Activated T-helper 17 cell treated with anti-CD3 and anti-CD28 coated beads, Interleukin-2, amount 50 U/mL, for 72 hours (primary cell): ENCODE measurements around the gene RHOBTB1. TPM values are rescaled to one million over a fixed set of nuclear protein-coding genes. Genes with fewer than 3 reads are reported as not detected.

Experiments
- ATAC-seq: fragments of 150-1000 bp; cut with Tn5 transposase; replicated peaks from 2 replicates; pipeline ENCODE4 v1.10.0; 2021; ENCODE audit warnings: mild to moderate bottlenecking, moderate library complexity
- H3K27ac Mint-ChIP-seq: one replicate; pipeline ENCODE4 v1.8.0; 2022; ENCODE audit warnings: mixed read lengths
- H3K27me3 Mint-ChIP-seq: one replicate; pipeline ENCODE4 v1.8.0; 2022; ENCODE audit warnings: mixed read lengths
- H3K36me3 Mint-ChIP-seq: one replicate; pipeline ENCODE4 v1.8.0; 2022; ENCODE audit warnings: low read depth, mild to moderate bottlenecking, mixed read lengths
- H3K4me1 Mint-ChIP-seq: one replicate; pipeline ENCODE4 v1.8.0; 2022; ENCODE audit warnings: mixed read lengths
- H3K4me3 Mint-ChIP-seq: one replicate; pipeline ENCODE4 v1.8.0; 2022; ENCODE audit warnings: mild to moderate bottlenecking, mixed read lengths
- H3K9me3 Mint-ChIP-seq: one replicate; pipeline ENCODE4 v1.8.0; 2022; ENCODE audit warnings: mixed read lengths
- total RNA-seq, 2 donors: library from RNA; stranded (reverse); gene quantifications; one replicate each; pipeline ENCODE4 v1.2.3, GENCODE V29; 2022

Gene RHOBTB1
- under 1 TPM in 1 of 2 donors, not detected in 1; 0.56 TPM for total RNA-seq

- H3K9me3 Mint-ChIP-seq: peaks cover 3% of the 10 kb centered on the region
- H3K27me3 Mint-ChIP-seq: peaks cover 55% of the 10 kb centered on the region
- H3K27ac Mint-ChIP-seq: no peak within 1 kb of the TSS
- peak; percentile 55 for ATAC-seq
- H3K4me3 Mint-ChIP-seq: peak within 1 kb of the TSS; percentile 65
- no peaks in the 10 kb centered on the region for H3K36me3 Mint-ChIP-seq
- peaks cover 6% of the 10 kb centered on the region for H3K4me1 Mint-ChIP-seq
These were observed at the start of gene RHOBTB1 for GRCh38 chr10:60944058-60944909. Gene RHOBTB1 (minus strand): TSS chr10:60944185. CDS start chr10:60911542, 32,643 bp downstream.

- Mint-ChIP-seq H3K9me3 (no peaks in the 10 kb centered on the region), H3K27ac (no peak overlapping the region), H3K4me1 (no peaks in the 10 kb centered on the region), H3K27me3 (peaks cover 12% of the 10 kb centered on the region), H3K4me3 (no peak overlapping the region), H3K36me3 (no peaks in the 10 kb centered on the region)
- ATAC-seq: no peak
These were observed 48.7 kb upstream of the RHOBTB1 start for GRCh38 chr10:60992636-60993035.

- Mint-ChIP-seq H3K4me1 (no peaks in the 10 kb centered on the region), H3K4me3 (no peak overlapping the region), H3K36me3 (no peaks in the 10 kb centered on the region), H3K27ac (no peak overlapping the region), H3K27me3 (peaks cover 20% of the 10 kb centered on the region), H3K9me3 (no peaks in the 10 kb centered on the region)
- ATAC-seq: no peak
These were observed 46.7 kb upstream of the RHOBTB1 start for GRCh38 chr10:60990663-60991062.

- Mint-ChIP-seq H3K27ac (no peak overlapping the region), H3K9me3 (no peaks in the 10 kb centered on the region), H3K36me3 (no peaks in the 10 kb centered on the region), H3K27me3 (peaks cover 20% of the 10 kb centered on the region), H3K4me1 (no peaks in the 10 kb centered on the region), H3K4me3 (no peak overlapping the region)
- ATAC-seq: no peak
These were observed 45.5 kb upstream of the RHOBTB1 start for GRCh38 chr10:60989400-60989876.

GRCh38 chr10:60986791-60987190, 42.8 kb upstream of the RHOBTB1 start:
- no peaks in the 10 kb centered on the region for H3K9me3 Mint-ChIP-seq
- no peak overlapping the region for H3K27ac Mint-ChIP-seq
- H3K4me3 Mint-ChIP-seq: no peak overlapping the region
- no peak for ATAC-seq
- H3K36me3 Mint-ChIP-seq: no peaks in the 10 kb centered on the region
- peaks cover 18% of the 10 kb centered on the region for H3K27me3 Mint-ChIP-seq
- no peaks in the 10 kb centered on the region for H3K4me1 Mint-ChIP-seq

GRCh38 chr10:60985951-60986350, 42.0 kb upstream of the RHOBTB1 start:
- H3K27ac Mint-ChIP-seq: no peak overlapping the region
- H3K36me3 Mint-ChIP-seq: no peaks in the 10 kb centered on the region
- H3K9me3 Mint-ChIP-seq: no peaks in the 10 kb centered on the region
- H3K4me1 Mint-ChIP-seq: no peaks in the 10 kb centered on the region
- peaks cover 13% of the 10 kb centered on the region for H3K27me3 Mint-ChIP-seq
- no peak overlapping the region for H3K4me3 Mint-ChIP-seq
- ATAC-seq: no peak

GRCh38 chr10:60980997-60981396, 37.0 kb upstream of the RHOBTB1 start:
- no peak overlapping the region for H3K4me3 Mint-ChIP-seq
- H3K9me3 Mint-ChIP-seq: no peaks in the 10 kb centered on the region
- H3K27me3 Mint-ChIP-seq: peaks cover 10% of the 10 kb centered on the region
- ATAC-seq: no peak
- H3K36me3 Mint-ChIP-seq: no peaks in the 10 kb centered on the region
- no peaks in the 10 kb centered on the region for H3K4me1 Mint-ChIP-seq
- no peak overlapping the region for H3K27ac Mint-ChIP-seq

- H3K4me3 Mint-ChIP-seq: no peak overlapping the region
- H3K27me3 Mint-ChIP-seq: peaks cover 10% of the 10 kb centered on the region
- ATAC-seq: no peak
- no peak overlapping the region for H3K27ac Mint-ChIP-seq
- H3K36me3 Mint-ChIP-seq: no peaks in the 10 kb centered on the region
- no peaks in the 10 kb centered on the region for H3K4me1 Mint-ChIP-seq
- H3K9me3 Mint-ChIP-seq: no peaks in the 10 kb centered on the region
These were observed 35.7 kb upstream of the RHOBTB1 start for GRCh38 chr10:60979667-60980104.

GRCh38 chr10:60978287-60979115, 34.5 kb upstream of the RHOBTB1 start:
- Mint-ChIP-seq H3K9me3 (no peaks in the 10 kb centered on the region), H3K4me3 (no peak overlapping the region), H3K27me3 (peaks cover 10% of the 10 kb centered on the region), H3K36me3 (no peaks in the 10 kb centered on the region), H3K4me1 (no peaks in the 10 kb centered on the region), H3K27ac (no peak overlapping the region)
- no peak for ATAC-seq

GRCh38 chr10:60977161-60978122, 33.5 kb upstream of the RHOBTB1 start:
- no peak overlapping the region for H3K27ac Mint-ChIP-seq
- no peak overlapping the region for H3K4me3 Mint-ChIP-seq
- H3K27me3 Mint-ChIP-seq: peaks cover 18% of the 10 kb centered on the region
- no peak for ATAC-seq
- no peaks in the 10 kb centered on the region for H3K36me3 Mint-ChIP-seq
- no peaks in the 10 kb centered on the region for H3K9me3 Mint-ChIP-seq
- H3K4me1 Mint-ChIP-seq: no peaks in the 10 kb centered on the region

GRCh38 chr10:60976687-60977086, 32.7 kb upstream of the RHOBTB1 start:
- Mint-ChIP-seq H3K4me3 (no peak overlapping the region), H3K27ac (no peak overlapping the region), H3K36me3 (no peaks in the 10 kb centered on the region), H3K4me1 (no peaks in the 10 kb centered on the region), H3K9me3 (no peaks in the 10 kb centered on the region), H3K27me3 (peaks cover 22% of the 10 kb centered on the region)
- no peak for ATAC-seq

- Mint-ChIP-seq H3K36me3 (no peaks in the 10 kb centered on the region), H3K9me3 (no peaks in the 10 kb centered on the region), H3K4me1 (no peaks in the 10 kb centered on the region), H3K27ac (no peak overlapping the region), H3K4me3 (no peak overlapping the region), H3K27me3 (peaks cover 25% of the 10 kb centered on the region)
- no peak for ATAC-seq
These were observed 31.7 kb upstream of the RHOBTB1 start for GRCh38 chr10:60975716-60976115.

- Mint-ChIP-seq H3K27ac (no peak overlapping the region), H3K9me3 (no peaks in the 10 kb centered on the region), H3K27me3 (peaks cover 23% of the 10 kb centered on the region), H3K36me3 (no peaks in the 10 kb centered on the region), H3K4me3 (no peak overlapping the region), H3K4me1 (no peaks in the 10 kb centered on the region)
- peak; percentile 99 for ATAC-seq
These were observed 30.6 kb upstream of the RHOBTB1 start for GRCh38 chr10:60974463-60975149.
